ENCODE results near the gene ZNF592.

DNA sequence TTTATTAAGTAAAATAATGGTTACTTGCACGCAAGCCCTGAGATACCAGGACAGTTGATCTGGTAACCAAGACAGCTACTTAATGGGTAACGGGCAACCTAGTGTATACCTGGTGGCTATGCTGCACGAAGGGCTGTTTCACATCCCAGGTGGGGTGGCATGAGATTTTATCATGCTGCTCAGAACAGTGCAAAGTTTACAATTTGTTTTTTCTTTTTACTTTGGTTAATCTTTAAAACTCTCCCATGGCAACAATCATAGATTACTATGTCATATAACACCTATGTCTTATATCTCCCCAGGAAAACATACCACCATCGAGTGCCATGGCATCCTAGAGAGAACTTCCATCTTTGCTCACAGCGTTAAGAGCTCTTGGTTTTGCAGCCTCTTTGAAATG is 103.8 kb downstream of the ZNF592 start:
- TF ChIP-seq TCF4 (CRISPR knock-in tag; IDR thresholded peaks at IDR 0.05; ENCODE audit: borderline replicate concordance) (no peak), PATZ1 (CRISPR knock-in tag; IDR thresholded peaks at IDR 0.05; ENCODE audit: borderline replicate concordance) (no peak), ZFP3 (CRISPR knock-in tag; IDR thresholded peaks at IDR 0.05) (no peak), RARB (CRISPR knock-in tag; IDR thresholded peaks at IDR 0.05) (no peak), ZFP30 (CRISPR knock-in tag; IDR thresholded peaks at IDR 0.05) (no peak), ISL1 (CRISPR knock-in tag; IDR thresholded peaks at IDR 0.05) (no peak), ARNTL (CRISPR knock-in tag; IDR thresholded peaks at IDR 0.05; ENCODE audit: borderline replicate concordance, low read depth) (no peak), ZNF8 (CRISPR knock-in tag; IDR thresholded peaks at IDR 0.05) (no peak)
